Neural cell (in vitro differentiated cells): Measurements from ENCODE around the gene KLHL11. TPM values are rescaled to one million over a fixed set of nuclear protein-coding genes. Genes with fewer than 3 reads are reported as not detected.

Source experiments
- H2AFZ ChIP-seq: fragments of 200-600, 300-800 bp; sonication (generic), shearing (Covaris generic); 2 replicates; pipeline ENCODE4 v1.6.0; 2014; ENCODE audit warnings: low read depth, mild to moderate bottlenecking, antibody characterized with exemption, low read length, moderate library complexity
- H3F3A ChIP-seq: fragments of 200-600 bp; shearing (Covaris generic); 2 replicates; pipeline ENCODE4 v1.6.1; 2016; ENCODE audit warnings: mild to moderate bottlenecking, moderate library complexity, mixed read lengths, antibody characterized with exemption, low read length; ENCODE audit not compliant: insufficient read depth, poor library complexity, severe bottlenecking
- H3K27ac ChIP-seq: fragments of 200-600, 300-800 bp; sonication (generic), shearing (Covaris generic); 2 replicates; pipeline ENCODE4 v1.5.1; 2014; ENCODE audit warnings: mild to moderate bottlenecking, low read length, moderate library complexity
- H3K27me3 ChIP-seq: fragments of 300-800, 200-600 bp; sonication (generic), shearing (Covaris generic); 2 replicates; pipeline ENCODE4 v1.6.0; 2014; ENCODE audit warnings: mild to moderate bottlenecking, low read depth, low read length, moderate library complexity; ENCODE audit not compliant: insufficient read depth
- H3K36me3 ChIP-seq: fragments of 300-800, 200-600 bp; sonication (generic), shearing (Covaris generic); 2 replicates; pipeline ENCODE4 v1.5.1; 2014; ENCODE audit warnings: mild to moderate bottlenecking, antibody characterized with exemption, low read length, moderate library complexity; ENCODE audit not compliant: insufficient read depth
- H3K4me2 ChIP-seq: fragments of 300-800, 200-600 bp; sonication (generic), shearing (Covaris generic); 2 replicates; pipeline ENCODE4 v1.6.0; 2014; ENCODE audit warnings: mild to moderate bottlenecking, low read length
- H3K4me3 ChIP-seq: fragments of 300-800, 200-600 bp; sonication (generic), shearing (Covaris generic); 2 replicates; pipeline ENCODE4 v1.5.1; 2014; ENCODE audit warnings: mild to moderate bottlenecking, low read length, moderate library complexity
- H3K79me2 ChIP-seq: fragments of 200-600 bp; shearing (Covaris generic); replicated peaks from 2 replicates; pipeline ENCODE4 v1.6.0; 2014; ENCODE audit warnings: mild to moderate bottlenecking, low read length, moderate library complexity; ENCODE audit not compliant: insufficient read depth
- H3K9ac ChIP-seq: fragments of 300-800, 200-600 bp; sonication (generic), shearing (Covaris generic); 2 replicates; pipeline ENCODE4 v1.6.1; 2016; ENCODE audit warnings: mild to moderate bottlenecking, low read length, mixed read lengths
- H3K9me2 ChIP-seq: fragments of 200-600 bp; shearing (Covaris generic); 2 replicates; pipeline ENCODE4 v1.6.1; 2016; ENCODE audit warnings: mild to moderate bottlenecking, low read length, mixed read lengths; ENCODE audit not compliant: insufficient read depth
- H3K9me3 ChIP-seq: fragments of 200-600, 300-800 bp; sonication (generic), shearing (Covaris generic); 2 replicates; pipeline ENCODE4 v1.6.1; 2016; ENCODE audit warnings: mild to moderate bottlenecking, mixed run types, low read length, moderate library complexity, mixed read lengths
- H4K20me1 ChIP-seq: fragments of 200-600 bp; shearing (Covaris generic); 2 replicates; pipeline ENCODE4 v1.6.1; 2016; ENCODE audit warnings: mild to moderate bottlenecking, mixed run types; ENCODE audit not compliant: insufficient read depth
- CTCF ChIP-seq: fragments of 450-650 bp; IDR thresholded peaks from 2 replicates; pipeline ENCODE4 v1.5.1; 2014; ENCODE audit warnings: antibody characterized with exemption, mild to moderate bottlenecking, moderate library complexity; ENCODE audit not compliant: poor library complexity, severe bottlenecking
- EP300 ChIP-seq: fragments of 450-650 bp; conservative IDR thresholded peaks from 2 replicates; pipeline ENCODE4 v1.6.1; 2014; ENCODE audit warnings: antibody characterized with exemption, mild to moderate bottlenecking, moderate library complexity; ENCODE audit not compliant: poor library complexity, severe bottlenecking
- EZH2 ChIP-seq: fragments of 200-600, 300-800 bp; shearing (Covaris generic), sonication (generic); IDR thresholded peaks from 2 replicates; pipeline ENCODE4 v1.6.1; 2014; ENCODE audit warnings: antibody characterized with exemption, low read length, borderline replicate concordance, mild to moderate bottlenecking; ENCODE audit not compliant: insufficient read depth, poor library complexity, severe bottlenecking
- MXI1 ChIP-seq: fragments of 450-650 bp; conservative IDR thresholded peaks from 2 replicates; pipeline ENCODE4 v1.6.1; 2014; ENCODE audit warnings: antibody characterized with exemption, mild to moderate bottlenecking; ENCODE audit not compliant: poor library complexity, severe bottlenecking
- POLR2AphosphoS5 ChIP-seq: IDR thresholded peaks from 2 replicates; pipeline ENCODE4 v1.6.1; 2012
- RAD21 ChIP-seq: fragments of 450-650 bp; conservative IDR thresholded peaks from 2 replicates; pipeline ENCODE4 v1.6.1; 2014; ENCODE audit warnings: antibody characterized with exemption, mild to moderate bottlenecking, moderate library complexity
- SMC3 ChIP-seq: fragments of 450-650 bp; conservative IDR thresholded peaks from 2 replicates; pipeline ENCODE4 v1.6.1; 2014; ENCODE audit warnings: antibody characterized with exemption, mild to moderate bottlenecking, moderate library complexity; ENCODE audit not compliant: poor library complexity
- TAF1 ChIP-seq: IDR thresholded peaks from 2 replicates; pipeline ENCODE4 v1.6.1; 2012; ENCODE audit warnings: low read depth
- polyA plus RNA-seq: library from polyadenylated mRNA; depleted of rRNA; stranded (reverse); fragments of >200 nt; gene quantifications from 2 replicates; pipeline ENCODE4 v1.2.3, GENCODE V29; 2014
- TF ChIP-seq, protein P1 (sequence below): IDR thresholded peaks from 2 replicates; pipeline ENCODE4 v1.6.1; 2012; ENCODE audit warnings: borderline replicate concordance

KLHL11 gene
- polyA plus RNA-seq, 1 donor from 2014 or later: 30.3 TPM

GRCh38 chr17:41818024-41818423, 47.2 kb downstream of the KLHL11 start:
- no peak overlapping the region for H3K4me3 ChIP-seq

DNA sequence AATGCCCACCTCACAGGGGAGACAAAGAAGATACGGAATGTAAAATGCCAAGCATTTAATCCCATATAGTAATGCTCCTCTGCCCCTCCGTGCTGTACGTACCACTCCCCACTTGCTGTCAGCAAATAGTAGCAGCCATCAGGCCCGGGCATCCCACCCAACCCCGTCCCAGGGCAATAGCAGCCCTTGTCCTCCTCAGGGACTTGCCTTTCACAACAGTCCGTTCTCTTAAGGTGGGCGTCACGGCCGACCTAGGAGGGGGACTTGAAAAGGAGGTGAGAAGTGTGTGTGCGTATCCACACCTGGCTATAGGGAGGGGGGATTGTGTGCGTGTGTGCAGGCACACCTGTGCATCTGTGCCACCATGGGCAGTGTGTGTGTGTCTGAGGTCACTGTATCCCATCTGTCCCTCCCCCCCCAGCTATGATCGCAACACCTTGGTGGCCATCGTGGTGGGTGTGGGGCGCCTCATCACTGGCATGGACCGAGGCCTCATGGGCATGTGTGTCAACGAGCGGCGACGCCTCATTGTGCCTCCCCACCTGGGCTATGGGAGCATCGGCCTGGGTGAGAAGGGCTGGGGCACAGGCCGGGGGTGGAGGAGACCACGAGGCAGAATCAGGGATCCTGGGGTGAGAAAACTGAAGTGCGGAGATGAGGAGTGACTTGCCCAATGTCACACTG, 48.4 kb downstream of the KLHL11 start:
- H3K4me2 ChIP-seq: no peak overlapping the region
- no peak overlapping the region for H3K4me3 ChIP-seq
- H3F3A ChIP-seq: no peaks in the 10 kb centered on the region
- no peak overlapping the region for H3K9ac ChIP-seq
- no peak overlapping the region for H3K27ac ChIP-seq
- H3K9me2 ChIP-seq: no peaks in the 10 kb centered on the region
- no peaks in the 10 kb centered on the region for H3K9me3 ChIP-seq
- no peak overlapping the region for H2AFZ ChIP-seq
- H3K79me2 ChIP-seq: peaks cover 3% of the 10 kb centered on the region
- no peaks in the 10 kb centered on the region for H3K27me3 ChIP-seq
- H4K20me1 ChIP-seq: no peaks in the 10 kb centered on the region
- H3K36me3 ChIP-seq: no peaks in the 10 kb centered on the region
- no peak for TF ChIP-seq EP300
- TF ChIP-seq POLR2AphosphoS5: no peak
- TF ChIP-seq RAD21: no peak
- no peak for TF ChIP-seq EZH2
- no peak for TF ChIP-seq MXI1
- TF ChIP-seq, protein P1, sequence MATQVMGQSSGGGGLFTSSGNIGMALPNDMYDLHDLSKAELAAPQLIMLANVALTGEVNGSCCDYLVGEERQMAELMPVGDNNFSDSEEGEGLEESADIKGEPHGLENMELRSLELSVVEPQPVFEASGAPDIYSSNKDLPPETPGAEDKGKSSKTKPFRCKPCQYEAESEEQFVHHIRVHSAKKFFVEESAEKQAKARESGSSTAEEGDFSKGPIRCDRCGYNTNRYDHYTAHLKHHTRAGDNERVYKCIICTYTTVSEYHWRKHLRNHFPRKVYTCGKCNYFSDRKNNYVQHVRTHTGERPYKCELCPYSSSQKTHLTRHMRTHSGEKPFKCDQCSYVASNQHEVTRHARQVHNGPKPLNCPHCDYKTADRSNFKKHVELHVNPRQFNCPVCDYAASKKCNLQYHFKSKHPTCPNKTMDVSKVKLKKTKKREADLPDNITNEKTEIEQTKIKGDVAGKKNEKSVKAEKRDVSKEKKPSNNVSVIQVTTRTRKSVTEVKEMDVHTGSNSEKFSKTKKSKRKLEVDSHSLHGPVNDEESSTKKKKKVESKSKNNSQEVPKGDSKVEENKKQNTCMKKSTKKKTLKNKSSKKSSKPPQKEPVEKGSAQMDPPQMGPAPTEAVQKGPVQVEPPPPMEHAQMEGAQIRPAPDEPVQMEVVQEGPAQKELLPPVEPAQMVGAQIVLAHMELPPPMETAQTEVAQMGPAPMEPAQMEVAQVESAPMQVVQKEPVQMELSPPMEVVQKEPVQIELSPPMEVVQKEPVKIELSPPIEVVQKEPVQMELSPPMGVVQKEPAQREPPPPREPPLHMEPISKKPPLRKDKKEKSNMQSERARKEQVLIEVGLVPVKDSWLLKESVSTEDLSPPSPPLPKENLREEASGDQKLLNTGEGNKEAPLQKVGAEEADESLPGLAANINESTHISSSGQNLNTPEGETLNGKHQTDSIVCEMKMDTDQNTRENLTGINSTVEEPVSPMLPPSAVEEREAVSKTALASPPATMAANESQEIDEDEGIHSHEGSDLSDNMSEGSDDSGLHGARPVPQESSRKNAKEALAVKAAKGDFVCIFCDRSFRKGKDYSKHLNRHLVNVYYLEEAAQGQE: no peak
- TF ChIP-seq SMC3: no peak
- TF ChIP-seq TAF1: no peak

More at GRCh38 chr17:41818024-41818423, 47.2 kb downstream of the KLHL11 start:
- TF ChIP-seq SMC3 (no peak), MXI1 (no peak), CTCF (no peak), RAD21 (no peak), TAF1 (no peak), EZH2 (no peak), POLR2AphosphoS5 (no peak), EP300 (no peak)
- TF ChIP-seq, protein P1: no peak
- H3K27me3 ChIP-seq: no peaks in the 10 kb centered on the region
- peaks cover 3% of the 10 kb centered on the region for H3K79me2 ChIP-seq
- no peak overlapping the region for H3K9ac ChIP-seq
- no peaks in the 10 kb centered on the region for H3F3A ChIP-seq
- no peak overlapping the region for H3K4me2 ChIP-seq
- no peaks in the 10 kb centered on the region for H3K9me3 ChIP-seq
- H3K27ac ChIP-seq: no peak overlapping the region
- H3K36me3 ChIP-seq: no peaks in the 10 kb centered on the region
- no peak overlapping the region for H2AFZ ChIP-seq
- H3K9me2 ChIP-seq: no peaks in the 10 kb centered on the region
- H4K20me1 ChIP-seq: no peaks in the 10 kb centered on the region
